Regular cardiac myocyte (primary cell): Measurements from ENCODE around the gene SLC6A6. TPM values are rescaled to one million over a fixed set of nuclear protein-coding genes. Genes with fewer than 3 reads are reported as not detected.

ENCODE experiments used
- total RNA-seq: library from RNA; depleted of rRNA; stranded (reverse); fragments of >200 nt; gene quantifications from 2 replicates; pipeline ENCODE4 v1.2.3, GENCODE V29; 2014

SLC6A6 gene
- total RNA-seq: 18.4 and 43.4 TPM in 2 replicates

GRCh38 chr3:14402304-14402811, at the start of gene SLC6A6:
TSS of gene SLC6A6 (plus strand) at chr3:14402606. CDS start at chr3:14443635, 41,029 bp downstream.

Other genes starting within 250 kb of the SLC6A6 start
- gene XPC, start 224.0 kb upstream of the SLC6A6 start, total RNA-seq: 45.4 and 53.8 TPM in 2 replicates
- 10.4 and 15.9 TPM in 2 replicates for gene LSM3, start 223.8 kb upstream of the SLC6A6 start, total RNA-seq
- 0.19 and 1.1 TPM in 2 replicates for gene GRIP2, start 137.7 kb downstream of the SLC6A6 start, total RNA-seq
- 6.9 and 9.3 TPM in 2 replicates for gene CCDC174, start 249.2 kb downstream of the SLC6A6 start, total RNA-seq